Upper lobe of right lung (tissue), 1 donor: Measurements from ENCODE around the gene PDK2. TPM values are rescaled to one million over a fixed set of nuclear protein-coding genes. Genes with fewer than 3 reads are reported as not detected.
A peak's percentile ranks its signal among the peaks of the same experiment; 100 is the strongest.

Experiments
- ATAC-seq: fragments of 200-7000 bp; cut with Tn5 transposase; one replicate; pipeline ENCODE4 v1.9.1; 2020; ENCODE audit warnings: mild to moderate bottlenecking, moderate library complexity
- DNase-seq: peaks from one replicate; pipeline ENCODE4 v3.0.0-alpha.2; 2020
- H3K27ac ChIP-seq: fragments of 200-600 bp; one replicate; pipeline ENCODE4 v1.8.0; 2022
- H3K27me3 ChIP-seq: fragments of 200-600 bp; one replicate; pipeline ENCODE4 v1.8.0; 2022; ENCODE audit warnings: mild to moderate bottlenecking
- H3K36me3 ChIP-seq: fragments of 200-600 bp; one replicate; pipeline ENCODE4 v1.8.0; 2022
- H3K4me1 ChIP-seq: fragments of 200-600 bp; one replicate; pipeline ENCODE4 v1.8.0; 2022
- H3K4me3 ChIP-seq: fragments of 200-600 bp; one replicate; pipeline ENCODE4 v1.8.0; 2022; ENCODE audit warnings: mild to moderate bottlenecking
- H3K9me3 ChIP-seq: fragments of 200-600 bp; one replicate; pipeline ENCODE4 v1.8.0; 2022
- intact Hi-C: fragments of 100-400 bp; cut with DNase I; formaldehyde crosslinking; loops from one replicate; pipeline ENCODE4 v1.11.0; 2022
- total RNA-seq: library from RNA; stranded (reverse); fragmentation: NEBNext Ultra II Directional; extraction: Animal tissue kit (Norgen Biotek cat#: 25700); gene quantifications from one replicate; pipeline ENCODE4 v1.2.1, GENCODE V29; 2021
- TF ChIP-seq, protein P1 (sequence below): fragments of 200-600 bp; IDR thresholded peaks from one replicate; pipeline ENCODE4 v1.8.0; 2022; ENCODE audit warnings: antibody characterized with exemption
- donor health status: DM: no; HTN: yes; CAD: no; lungs with severe emphysema.

Gene PDK2
- total RNA-seq, 1 donor from 2014 or later: 30.2 TPM

DNA sequence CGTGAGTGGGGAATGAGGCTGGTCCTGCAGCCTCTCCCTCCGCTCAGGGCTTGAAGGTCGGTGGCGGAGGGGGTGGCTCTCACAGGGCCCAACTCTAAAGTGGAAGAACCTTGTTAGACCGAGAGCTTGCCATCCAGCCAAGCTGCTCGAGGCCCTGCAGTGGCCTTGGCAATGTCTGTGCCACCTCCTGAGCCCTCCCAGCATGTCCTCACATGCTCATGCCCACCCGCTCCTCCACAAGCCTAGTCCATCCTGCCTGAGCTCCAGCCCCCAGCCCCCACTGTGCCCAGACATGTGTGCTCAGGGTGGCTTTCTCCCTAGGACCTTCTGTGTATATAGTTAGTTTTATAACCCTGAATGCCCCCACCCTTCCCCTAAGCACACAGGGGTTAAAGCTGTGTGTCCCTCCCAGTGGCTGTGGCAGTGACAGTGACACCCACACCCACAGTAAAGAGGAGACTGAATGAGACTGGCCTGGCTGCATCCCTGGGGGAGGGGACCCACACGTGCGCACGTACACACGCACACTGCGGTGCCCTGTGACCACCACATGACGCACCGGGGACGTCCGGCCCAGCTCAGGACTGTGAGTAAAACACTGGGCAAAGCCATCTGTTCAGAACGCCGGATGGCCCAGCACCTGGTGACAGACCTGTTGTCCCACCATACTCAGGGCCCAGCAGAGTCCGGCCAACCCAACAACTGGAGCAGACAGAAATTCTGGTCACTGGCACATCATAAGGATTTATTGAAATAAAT lies 15.6 kb downstream of the PDK2 start:
- peaks cover 15% of the 10 kb centered on the region for H3K36me3 ChIP-seq
- no peak overlapping the region for H3K4me3 ChIP-seq
- no peaks in the 10 kb centered on the region for H3K9me3 ChIP-seq
- no peak for ATAC-seq
- H3K27ac ChIP-seq: peak overlapping the region; percentile 71
- peaks cover 5% of the 10 kb centered on the region for H3K4me1 ChIP-seq
- TF ChIP-seq, protein P1, sequence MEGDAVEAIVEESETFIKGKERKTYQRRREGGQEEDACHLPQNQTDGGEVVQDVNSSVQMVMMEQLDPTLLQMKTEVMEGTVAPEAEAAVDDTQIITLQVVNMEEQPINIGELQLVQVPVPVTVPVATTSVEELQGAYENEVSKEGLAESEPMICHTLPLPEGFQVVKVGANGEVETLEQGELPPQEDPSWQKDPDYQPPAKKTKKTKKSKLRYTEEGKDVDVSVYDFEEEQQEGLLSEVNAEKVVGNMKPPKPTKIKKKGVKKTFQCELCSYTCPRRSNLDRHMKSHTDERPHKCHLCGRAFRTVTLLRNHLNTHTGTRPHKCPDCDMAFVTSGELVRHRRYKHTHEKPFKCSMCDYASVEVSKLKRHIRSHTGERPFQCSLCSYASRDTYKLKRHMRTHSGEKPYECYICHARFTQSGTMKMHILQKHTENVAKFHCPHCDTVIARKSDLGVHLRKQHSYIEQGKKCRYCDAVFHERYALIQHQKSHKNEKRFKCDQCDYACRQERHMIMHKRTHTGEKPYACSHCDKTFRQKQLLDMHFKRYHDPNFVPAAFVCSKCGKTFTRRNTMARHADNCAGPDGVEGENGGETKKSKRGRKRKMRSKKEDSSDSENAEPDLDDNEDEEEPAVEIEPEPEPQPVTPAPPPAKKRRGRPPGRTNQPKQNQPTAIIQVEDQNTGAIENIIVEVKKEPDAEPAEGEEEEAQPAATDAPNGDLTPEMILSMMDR: no peak
- no peak for DNase-seq
- H3K27me3 ChIP-seq: peaks cover 3% of the 10 kb centered on the region
- intact Hi-C loops: loop anchor here (10.0 kb wide), 1 partner anchor 54 kb away; the partner anchor contains the start of gene SGCA

DNA sequence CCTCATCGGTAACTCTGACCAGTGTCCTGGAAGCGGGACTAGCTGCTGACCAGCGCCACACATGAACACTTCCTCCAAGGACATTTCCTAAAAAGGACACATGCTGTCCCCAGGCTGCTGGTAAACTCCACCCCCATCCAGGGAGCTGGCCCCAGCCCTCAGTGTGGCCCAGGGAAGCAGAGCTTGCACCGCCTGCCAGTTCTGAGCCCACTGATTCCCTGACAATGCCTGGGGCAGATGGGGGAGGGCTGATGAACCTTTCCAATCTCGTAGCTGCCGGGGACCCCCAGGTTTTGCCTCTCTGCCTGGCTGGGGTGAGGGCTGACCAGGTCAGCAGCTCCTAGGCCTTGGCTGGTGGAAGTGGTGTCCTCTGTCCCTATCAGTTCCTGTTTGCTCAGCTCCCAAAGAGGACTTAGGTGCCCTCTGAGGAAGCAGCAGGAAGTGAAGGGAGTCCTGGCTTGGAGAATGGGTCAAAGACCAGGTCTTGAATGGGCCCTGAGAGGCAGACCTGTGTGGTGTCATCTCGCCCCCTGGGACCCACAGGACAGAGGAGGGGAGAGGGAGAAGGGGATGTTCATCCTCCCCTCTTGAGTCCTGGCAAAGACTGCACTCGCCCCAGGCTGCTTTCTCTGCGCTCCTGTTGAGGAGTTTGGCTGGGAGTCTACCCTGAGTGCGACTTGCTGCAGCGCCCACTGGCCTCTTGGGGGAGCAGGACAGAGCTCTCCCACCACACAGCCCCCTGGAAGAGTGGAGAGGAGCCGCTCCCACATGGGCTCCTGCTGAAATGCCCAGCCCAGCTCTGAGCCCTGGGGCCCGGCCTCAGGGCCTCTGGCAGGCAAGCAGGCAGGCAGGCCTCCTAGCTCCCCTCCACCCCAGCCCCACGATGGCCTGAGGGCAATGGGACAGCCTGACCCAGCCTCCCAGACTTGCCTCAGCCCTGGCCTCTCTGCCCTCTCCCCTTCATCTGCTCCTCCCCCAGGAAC lies 16.8 kb downstream of the PDK2 start:
- peaks cover 9% of the 10 kb centered on the region for H3K4me1 ChIP-seq
- H3K4me3 ChIP-seq: no peak overlapping the region
- intact Hi-C loops: loop anchor here (10.0 kb wide), 1 partner anchor 53 kb away; the partner anchor contains the start of gene SGCA
- ATAC-seq (peak; percentile 14), DNase-seq (no peak)
- TF ChIP-seq, protein P1: no peak
- no peaks in the 10 kb centered on the region for H3K9me3 ChIP-seq
- H3K36me3 ChIP-seq: peaks cover 6% of the 10 kb centered on the region
- peak overlapping the region; percentile 71 for H3K27ac ChIP-seq
- peaks cover 12% of the 10 kb centered on the region for H3K27me3 ChIP-seq

DNA sequence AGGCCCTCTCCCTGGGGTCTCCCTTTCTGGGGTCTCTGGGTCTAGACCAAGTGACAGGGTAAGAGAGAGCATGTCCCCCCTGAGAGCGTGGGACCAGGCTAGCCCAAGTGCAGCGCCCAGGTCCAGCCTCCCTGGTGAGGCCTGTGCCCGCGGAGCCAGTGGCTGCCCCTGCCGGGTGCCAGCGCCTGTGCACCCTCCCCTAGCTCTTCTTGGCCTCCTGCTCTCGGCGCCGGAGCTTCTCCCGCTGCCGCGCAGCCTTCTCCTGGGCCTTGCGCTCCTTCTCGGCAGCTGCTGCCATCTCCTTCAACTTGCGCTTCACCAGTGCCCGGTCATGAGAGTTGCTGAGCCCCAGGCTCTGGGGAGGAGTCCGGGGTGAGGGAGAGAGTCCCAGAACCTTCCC lies 17.5 kb downstream of the PDK2 start:
- peaks cover 18% of the 10 kb centered on the region for H3K27me3 ChIP-seq
- peak overlapping the region; percentile 71 for H3K27ac ChIP-seq
- H3K9me3 ChIP-seq: no peaks in the 10 kb centered on the region
- no peak for DNase-seq
- TF ChIP-seq, protein P1: no peak
- intact Hi-C loops: loop anchor here (10.0 kb wide), 1 partner anchor 52 kb away; the partner anchor contains the start of gene SGCA
- no peak overlapping the region for H3K4me3 ChIP-seq
- ATAC-seq: no peak
- H3K4me1 ChIP-seq: peaks cover 15% of the 10 kb centered on the region
- H3K36me3 ChIP-seq: no peaks in the 10 kb centered on the region

DNA sequence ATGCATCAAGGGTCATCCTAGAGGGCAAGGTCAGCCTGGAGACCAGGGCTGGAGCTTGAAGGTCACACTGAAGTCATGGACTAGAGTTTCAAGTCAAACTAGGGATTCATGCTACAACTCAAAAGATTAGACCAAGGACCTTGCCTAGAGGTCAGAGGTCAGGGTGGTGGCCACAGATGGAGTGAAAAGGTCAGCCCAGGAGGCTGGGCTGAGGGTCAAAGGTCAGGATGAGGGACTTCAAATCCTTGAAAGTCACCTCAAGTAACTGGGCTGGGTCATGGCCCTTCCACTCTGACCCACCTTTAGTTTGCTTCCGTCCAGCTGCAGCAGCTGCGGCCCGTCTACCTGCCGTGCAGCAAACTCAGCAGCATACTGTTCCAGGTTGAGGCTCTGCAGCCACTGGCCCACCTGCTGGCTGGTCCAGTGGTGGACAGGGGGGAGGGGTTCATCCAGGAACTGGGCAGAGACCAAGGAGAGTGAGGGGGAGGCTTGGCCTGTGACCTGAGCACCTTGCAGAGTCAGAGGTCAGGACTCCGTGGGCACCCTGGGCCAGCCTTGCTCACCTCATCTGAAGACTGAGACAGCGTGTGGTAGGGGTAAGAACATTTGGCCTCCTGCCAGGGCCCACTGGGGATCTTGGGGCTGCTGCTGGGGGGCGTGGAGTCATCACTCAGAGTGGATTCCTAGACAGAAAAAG lies 18.6 kb downstream of the PDK2 start:
- DNase-seq: no peak

More for the DNA sequence above, 18.6 kb downstream of the PDK2 start:
- H3K4me1 ChIP-seq: peaks cover 15% of the 10 kb centered on the region
- no peak overlapping the region for H3K4me3 ChIP-seq
- ATAC-seq: no peak
- H3K27me3 ChIP-seq: peaks cover 27% of the 10 kb centered on the region
- no peaks in the 10 kb centered on the region for H3K9me3 ChIP-seq
- TF ChIP-seq, protein P1: no peak
- no peaks in the 10 kb centered on the region for H3K36me3 ChIP-seq
- H3K27ac ChIP-seq: no peak overlapping the region
- intact Hi-C loops: loop anchor here (10.0 kb wide), 1 partner anchor 51 kb away; the partner anchor contains the start of gene SGCA
